ENCODE data around the gene ZNF536. TPM values are rescaled to one million over a fixed set of nuclear protein-coding genes. Genes with fewer than 3 reads are reported as not detected.

ZNF536 gene
- polyA plus RNA-seq, 1 of the 3 experiments (the other 2 are of a cell fraction), result 0.41 TPM

- no peak for TF ChIP-seq MXI1 (IDR thresholded peaks at IDR 0.05; ENCODE audit: low read depth, low read length)
- no peak for TF ChIP-seq RFX5 (IDR thresholded peaks at IDR 0.05; ENCODE audit: low read length)
- TF ChIP-seq USF2 (IDR thresholded peaks at IDR 0.05; ENCODE audit: borderline replicate concordance, low read depth, low read length), result no peak
- TF ChIP-seq RCOR1 (IDR thresholded peaks at IDR 0.05; ENCODE audit: low read length), result no peak
- no peak for TF ChIP-seq RXRA (IDR thresholded peaks at IDR 0.05; ENCODE audit: borderline replicate concordance, low read depth)
- TF ChIP-seq, protein P1, sequence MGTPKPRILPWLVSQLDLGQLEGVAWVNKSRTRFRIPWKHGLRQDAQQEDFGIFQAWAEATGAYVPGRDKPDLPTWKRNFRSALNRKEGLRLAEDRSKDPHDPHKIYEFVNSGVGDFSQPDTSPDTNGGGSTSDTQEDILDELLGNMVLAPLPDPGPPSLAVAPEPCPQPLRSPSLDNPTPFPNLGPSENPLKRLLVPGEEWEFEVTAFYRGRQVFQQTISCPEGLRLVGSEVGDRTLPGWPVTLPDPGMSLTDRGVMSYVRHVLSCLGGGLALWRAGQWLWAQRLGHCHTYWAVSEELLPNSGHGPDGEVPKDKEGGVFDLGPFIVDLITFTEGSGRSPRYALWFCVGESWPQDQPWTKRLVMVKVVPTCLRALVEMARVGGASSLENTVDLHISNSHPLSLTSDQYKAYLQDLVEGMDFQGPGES (IDR thresholded peaks at IDR 0.05; ENCODE audit: low read depth, low read length), result no peak
- no peak for TF ChIP-seq ELF1 (IDR thresholded peaks at IDR 0.05)
- TF ChIP-seq YY1 (IDR thresholded peaks at IDR 0.05; ENCODE audit: low read depth), result no peak
- no peak for TF ChIP-seq TCF12 (IDR thresholded peaks at IDR 0.05)
- TF ChIP-seq FOXM1 (IDR thresholded peaks at IDR 0.05; ENCODE audit: low read depth), result no peak
- TF ChIP-seq FOSL2 (IDR thresholded peaks at IDR 0.05; ENCODE audit: borderline replicate concordance, low read depth), result no peak
- TF ChIP-seq, protein P2, sequence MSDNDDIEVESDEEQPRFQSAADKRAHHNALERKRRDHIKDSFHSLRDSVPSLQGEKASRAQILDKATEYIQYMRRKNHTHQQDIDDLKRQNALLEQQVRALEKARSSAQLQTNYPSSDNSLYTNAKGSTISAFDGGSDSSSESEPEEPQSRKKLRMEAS (IDR thresholded peaks at IDR 0.05; ENCODE audit: low read depth), result no peak
- TF ChIP-seq EP300 (IDR thresholded peaks at IDR 0.05; ENCODE audit: borderline replicate concordance in 1 of 2, low read depth in 1 of 2, low read length in 1 of 2), result no peak
- TF ChIP-seq, protein P3, sequence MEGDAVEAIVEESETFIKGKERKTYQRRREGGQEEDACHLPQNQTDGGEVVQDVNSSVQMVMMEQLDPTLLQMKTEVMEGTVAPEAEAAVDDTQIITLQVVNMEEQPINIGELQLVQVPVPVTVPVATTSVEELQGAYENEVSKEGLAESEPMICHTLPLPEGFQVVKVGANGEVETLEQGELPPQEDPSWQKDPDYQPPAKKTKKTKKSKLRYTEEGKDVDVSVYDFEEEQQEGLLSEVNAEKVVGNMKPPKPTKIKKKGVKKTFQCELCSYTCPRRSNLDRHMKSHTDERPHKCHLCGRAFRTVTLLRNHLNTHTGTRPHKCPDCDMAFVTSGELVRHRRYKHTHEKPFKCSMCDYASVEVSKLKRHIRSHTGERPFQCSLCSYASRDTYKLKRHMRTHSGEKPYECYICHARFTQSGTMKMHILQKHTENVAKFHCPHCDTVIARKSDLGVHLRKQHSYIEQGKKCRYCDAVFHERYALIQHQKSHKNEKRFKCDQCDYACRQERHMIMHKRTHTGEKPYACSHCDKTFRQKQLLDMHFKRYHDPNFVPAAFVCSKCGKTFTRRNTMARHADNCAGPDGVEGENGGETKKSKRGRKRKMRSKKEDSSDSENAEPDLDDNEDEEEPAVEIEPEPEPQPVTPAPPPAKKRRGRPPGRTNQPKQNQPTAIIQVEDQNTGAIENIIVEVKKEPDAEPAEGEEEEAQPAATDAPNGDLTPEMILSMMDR (IDR thresholded peaks at IDR 0.05), result no peak
- TF ChIP-seq EZH2phosphoT487 (IDR thresholded peaks at IDR 0.05; ENCODE audit: borderline replicate concordance, low read depth), result no peak
These were observed 107.9 kb downstream of the ZNF536 start (continued) for GRCh38 chr19:30480097-30480496.

DNA sequence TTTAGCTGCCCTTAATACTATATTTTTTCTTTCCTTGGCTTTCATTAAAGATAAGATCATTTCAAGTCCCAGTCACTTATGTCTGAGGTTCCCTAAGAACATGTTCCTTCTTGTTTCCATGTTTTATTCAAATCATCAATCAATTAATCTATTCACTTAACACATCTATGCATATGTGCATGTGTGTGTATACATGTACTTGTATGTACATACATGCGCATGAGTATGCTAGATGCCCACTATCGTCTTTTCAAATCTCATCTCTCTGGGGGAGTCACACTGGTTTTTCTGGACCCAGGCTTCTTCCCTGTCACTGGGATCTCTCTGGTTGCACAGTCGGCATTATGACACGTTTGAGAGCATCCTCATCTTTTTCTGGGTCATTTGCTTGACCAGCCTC is 108.9 kb downstream of the ZNF536 start:
- Histone ChIP-seq H3K9ac (no peak overlapping the region), H3K36me3 (replicated peaks in 1 of 2; ENCODE audit: control insufficient read depth in 1 of 2, insufficient read depth in 2 of 2, low read length in 1 of 2) (no peaks in the 10 kb centered on the region), H3F3A (replicated peaks; ENCODE audit: insufficient read depth) (no peaks in the 10 kb centered on the region), H3K27ac (ENCODE audit: low read depth in 2 of 2, low read length in 1 of 2) (no peak overlapping the region), H3K4me1 (ENCODE audit: control insufficient read depth in 1 of 2, insufficient read depth in 2 of 2, low read depth in 1 of 2, low read length in 1 of 2) (peaks cover 0 to 17% of the 10 kb centered on the region in 2 experiments; a peak in 1 of 4 replicates), H3K27me3 (ENCODE audit: insufficient read depth) (no peaks in the 10 kb centered on the region), H3K9me2 (no peaks in the 10 kb centered on the region), H3K9me3 (no peaks in the 10 kb centered on the region), H3K4me2 (no peak overlapping the region), H4K20me1 (ENCODE audit: insufficient read depth) (no peaks in the 10 kb centered on the region), H3K4me3 (ENCODE audit: low read depth in 2 of 2, low read length in 1 of 2) (no peak overlapping the region), H2AFZ (ENCODE audit: low read depth) (no peak overlapping the region), H3K79me2 (ENCODE audit: insufficient read depth) (no peaks in the 10 kb centered on the region)
- 56% methylated on average over 4 of the region's 4 CpGs for WGBS (ENCODE audit: low lambda C conversion rate)
- CTCF ChIA-PET, result no interaction called here
- DNase-seq, result no peak
- POLR2A ChIA-PET, result no interaction called here
- TF ChIP-seq FOXM1 (IDR thresholded peaks at IDR 0.05; ENCODE audit: low read depth) (no peak), EP300 (IDR thresholded peaks at IDR 0.05; ENCODE audit: borderline replicate concordance in 1 of 2, low read depth in 1 of 2, low read length in 1 of 2) (no peak), FOSL2 (IDR thresholded peaks at IDR 0.05; ENCODE audit: borderline replicate concordance, low read depth) (no peak), POLR2AphosphoS5 (IDR thresholded peaks at IDR 0.05; ENCODE audit: low read depth, low read length) (no peak), ZBTB33 (IDR thresholded peaks at IDR 0.05; ENCODE audit: borderline replicate concordance, low read depth) (no peak), MEF2A (IDR thresholded peaks at IDR 0.05; ENCODE audit: borderline replicate concordance, low read depth) (no peak), RFX5 (IDR thresholded peaks at IDR 0.05; ENCODE audit: low read length) (no peak), GABPA (IDR thresholded peaks at IDR 0.05; ENCODE audit: low read depth) (no peak), GATA2 (CRISPR knock-in tag; IDR thresholded peaks at IDR 0.05) (no peak), NRF1 (IDR thresholded peaks at IDR 0.05; ENCODE audit: low read depth, low read length) (no peak), JUND (IDR thresholded peaks at IDR 0.05) (no peak), TCF12 (IDR thresholded peaks at IDR 0.05) (no peak), USF1 (IDR thresholded peaks at IDR 0.05; ENCODE audit: borderline replicate concordance, low read depth) (no peak), SIN3A (IDR thresholded peaks at IDR 0.05; ENCODE audit: borderline replicate concordance, low read depth, low read length) (no peak)
- TF ChIP-seq, protein P3 (IDR thresholded peaks at IDR 0.05), result no peak
